Ishikawa (cell line): ENCODE data around the gene PIBF1.

Experiments used
- CEBPB ChIP-seq: IDR thresholded peaks from 2 replicates; pipeline ENCODE4 v1.6.1; 2012
- CREB1 ChIP-seq: IDR thresholded peaks from 2 replicates; pipeline ENCODE4 v1.6.1; 2012; ENCODE audit warnings: low read depth
- EGR1 ChIP-seq: IDR thresholded peaks from 2 replicates; pipeline ENCODE4 v1.6.1; 2012
- EP300 ChIP-seq: IDR thresholded peaks from 2 replicates; pipeline ENCODE4 v1.6.1; 2012; ENCODE audit warnings: borderline replicate concordance
- FOXM1 ChIP-seq: IDR thresholded peaks from 2 replicates; pipeline ENCODE4 v1.6.1; 2012; ENCODE audit warnings: low read depth, borderline replicate concordance
- MAX ChIP-seq: IDR thresholded peaks from 2 replicates; pipeline ENCODE4 v1.6.1; 2012
- NFIC ChIP-seq: IDR thresholded peaks from 2 replicates; pipeline ENCODE4 v1.6.1; 2012
- RAD21 ChIP-seq: IDR thresholded peaks from 2 replicates; pipeline ENCODE4 v1.6.1; 2012; ENCODE audit warnings: low read depth
- REST ChIP-seq: IDR thresholded peaks from 2 replicates; pipeline ENCODE4 v1.6.1; 2012; ENCODE audit warnings: low read depth, mild to moderate bottlenecking
- TAF1 ChIP-seq: IDR thresholded peaks from 2 replicates; pipeline ENCODE4 v1.6.1; 2012; ENCODE audit warnings: low read depth, mild to moderate bottlenecking
- TCF12 ChIP-seq: IDR thresholded peaks from 2 replicates; pipeline ENCODE4 v1.6.1; 2012; ENCODE audit warnings: low read depth
- TEAD4 ChIP-seq: IDR thresholded peaks from 2 replicates; pipeline ENCODE4 v1.6.1; 2012
- USF1 ChIP-seq: IDR thresholded peaks from 2 replicates; pipeline ENCODE4 v1.6.1; 2012
- YY1 ChIP-seq: IDR thresholded peaks from 2 replicates; pipeline ENCODE4 v1.6.1; 2012; ENCODE audit warnings: low read depth
- ZBTB7A ChIP-seq: IDR thresholded peaks from 2 replicates; pipeline ENCODE4 v1.6.1; 2012; ENCODE audit warnings: low read depth

PIBF1 gene

GRCh38 chr13:72805676-72806346 is 23.9 kb downstream of the PIBF1 start:
- TF ChIP-seq RAD21 (no peak), TEAD4 (no peak), EP300 (no peak), CREB1 (no peak), NFIC (no peak), FOXM1 (no peak), EGR1 (no peak), MAX (no peak), YY1 (no peak), CEBPB (no peak), REST (no peak), TAF1 (no peak), TCF12 (no peak), ZBTB7A (no peak), USF1 (no peak)

- no peak for TF ChIP-seq YY1
- no peak for TF ChIP-seq CEBPB
These were observed 27.1 kb downstream of the PIBF1 start for GRCh38 chr13:72808917-72809500.

- TF ChIP-seq EGR1 = no peak
- TF ChIP-seq TCF12 = no peak
- TF ChIP-seq RAD21 = no peak
- TF ChIP-seq ZBTB7A = no peak
- no peak for TF ChIP-seq FOXM1
- no peak for TF ChIP-seq CREB1
- TF ChIP-seq TAF1 = no peak
- TF ChIP-seq CEBPB = no peak
- TF ChIP-seq MAX = no peak
- TF ChIP-seq TEAD4 = no peak
- no peak for TF ChIP-seq USF1
- no peak for TF ChIP-seq REST
- TF ChIP-seq NFIC = no peak
- no peak for TF ChIP-seq YY1
- no peak for TF ChIP-seq EP300
These were observed 38.4 kb downstream of the PIBF1 start for GRCh38 chr13:72820156-72820897.

GRCh38 chr13:72820898-72821279 is 39.0 kb downstream of the PIBF1 start:
- TF ChIP-seq EGR1 (no peak), RAD21 (no peak), USF1 (no peak), YY1 (no peak), ZBTB7A (no peak), TAF1 (no peak), REST (no peak), EP300 (no peak), CEBPB (no peak), TCF12 (no peak), FOXM1 (no peak), TEAD4 (no peak), MAX (no peak), NFIC (no peak), CREB1 (no peak)
